ENCODE measurements around the gene LTA4H.

Gene LTA4H

DNA sequence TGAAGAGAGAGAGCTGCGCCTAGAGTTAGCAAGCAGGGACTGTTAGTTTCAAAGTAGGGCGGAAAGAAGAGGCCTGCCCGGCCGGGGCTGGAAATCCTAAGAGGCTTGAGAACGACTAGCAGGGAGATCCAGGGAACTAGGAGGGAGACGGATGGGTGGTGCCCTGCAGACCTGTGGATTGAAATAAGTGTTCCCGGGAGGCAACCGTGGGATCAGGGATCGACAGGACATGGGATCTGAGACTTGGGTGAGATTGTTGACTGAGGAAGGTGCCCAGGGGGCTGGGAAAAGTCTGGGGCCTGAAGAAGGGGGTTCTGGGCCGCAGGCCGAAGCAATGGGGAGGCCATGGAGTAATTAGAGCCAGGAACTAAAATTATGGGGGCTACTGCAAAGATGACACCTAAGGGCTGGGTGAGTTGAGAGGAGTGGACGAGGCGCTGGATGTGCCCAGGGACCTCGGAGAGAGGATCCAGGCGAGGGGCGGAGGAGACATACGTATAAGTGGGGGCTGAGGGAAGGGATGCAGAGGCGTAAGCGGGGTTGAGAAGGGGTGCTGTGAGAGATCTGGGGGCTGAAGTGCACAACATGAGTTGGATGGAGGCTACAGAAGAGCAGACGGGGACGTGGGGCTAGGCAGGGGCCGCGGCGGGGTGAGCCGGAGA is 635 bp downstream of the LTA4H start:
- no peak for DNase-seq (ENCODE audit: low spot score)

DNA sequence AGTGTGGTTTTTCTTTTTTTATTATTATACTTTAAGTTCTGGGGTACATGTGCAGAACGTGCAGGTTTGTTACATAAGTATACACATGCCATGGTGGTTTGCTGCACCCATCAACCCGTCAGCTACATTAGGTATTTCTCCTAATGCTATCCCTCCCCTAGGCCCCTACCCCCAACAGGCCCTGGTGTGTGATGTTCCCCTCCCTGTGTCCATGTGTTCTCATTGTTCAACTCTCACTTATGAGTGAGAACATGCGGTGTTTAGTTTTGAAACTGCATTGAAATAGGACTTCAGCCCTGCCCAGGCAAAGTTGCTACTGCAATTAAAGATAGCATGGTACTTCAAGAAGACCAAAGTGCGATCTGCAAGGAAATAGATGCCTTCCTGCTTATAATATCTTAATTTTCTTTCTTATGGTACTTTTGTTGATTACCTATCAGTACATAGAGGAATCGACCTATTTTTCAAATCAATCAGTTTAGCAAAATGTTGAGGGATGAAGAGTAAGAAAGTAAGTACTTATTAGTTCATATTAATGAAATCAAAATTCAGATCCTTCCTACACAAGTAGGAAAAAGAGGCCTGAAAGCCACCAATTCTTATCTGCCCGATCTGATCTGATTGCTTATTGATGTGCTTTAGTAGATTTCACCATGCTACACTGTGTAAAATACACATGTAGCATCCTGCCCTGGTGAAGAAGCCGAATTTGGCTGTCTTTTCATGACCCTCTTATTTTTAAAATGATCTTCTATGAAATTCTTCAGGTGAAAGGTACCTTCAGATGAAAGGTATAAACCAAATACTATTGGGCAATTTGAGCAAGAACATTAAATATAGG is 1.6 kb downstream of the LTA4H start:
- DNase-seq (ENCODE audit: low spot score): no peak

DNA sequence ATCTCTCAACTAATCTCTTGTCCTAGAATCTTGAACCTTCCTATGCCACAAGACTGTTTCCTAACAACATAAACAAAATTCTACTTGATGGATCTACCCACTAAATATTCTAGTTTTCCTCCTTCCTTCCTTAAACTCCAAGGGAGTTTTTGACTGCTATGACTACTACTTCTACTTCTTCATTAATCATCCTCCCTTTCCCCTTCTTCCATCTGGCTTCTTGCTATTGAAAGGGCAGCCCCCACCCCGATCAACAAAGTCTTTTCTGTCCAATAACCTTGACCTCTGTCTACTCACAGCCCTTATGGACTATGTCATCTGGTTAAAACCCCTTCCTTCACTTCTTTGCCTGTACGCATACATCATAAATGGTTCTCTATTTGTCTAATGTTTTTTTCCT is 5.6 kb downstream of the LTA4H start:
- DNase-seq (ENCODE audit: low spot score): no peak

DNA sequence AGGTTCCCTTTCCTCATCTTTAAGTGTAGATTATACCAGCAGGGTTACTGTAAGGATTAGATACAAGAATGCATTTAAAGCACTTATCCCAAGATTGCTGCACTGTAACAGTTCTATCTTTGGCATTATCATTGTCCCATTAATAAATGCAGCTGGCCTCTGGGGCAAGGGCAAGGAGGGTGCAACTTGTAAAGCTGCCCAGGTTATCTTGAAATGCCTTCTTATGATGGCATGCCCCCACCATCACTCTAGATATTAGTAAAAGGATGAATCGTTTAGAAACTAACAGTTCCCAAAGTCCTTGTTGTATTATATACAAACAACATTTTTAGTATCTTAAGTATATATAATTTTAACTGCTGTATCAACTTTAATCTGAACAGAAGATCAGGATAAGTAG is 6.8 kb downstream of the LTA4H start:
- DNase-seq (ENCODE audit: low spot score): no peak

DNA sequence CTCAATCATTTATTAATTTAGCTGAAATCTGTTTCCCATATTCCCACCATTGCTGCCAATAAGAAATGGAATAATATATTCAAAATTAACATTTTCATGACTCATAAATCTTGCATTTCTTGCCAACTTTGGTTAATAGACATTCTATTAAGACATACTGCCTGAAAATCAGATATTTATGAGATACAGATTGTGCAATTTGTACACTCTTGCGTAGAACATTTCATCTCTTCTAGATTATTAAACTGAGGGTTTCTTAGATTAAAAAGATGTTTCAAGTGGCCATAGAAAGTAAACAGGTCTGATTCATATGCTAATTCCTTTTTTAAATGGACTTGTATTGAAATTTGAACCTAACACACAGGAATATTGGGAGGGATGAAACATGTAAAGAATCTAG is 9.1 kb downstream of the LTA4H start:
- no peak for DNase-seq (ENCODE audit: low spot score)

DNA sequence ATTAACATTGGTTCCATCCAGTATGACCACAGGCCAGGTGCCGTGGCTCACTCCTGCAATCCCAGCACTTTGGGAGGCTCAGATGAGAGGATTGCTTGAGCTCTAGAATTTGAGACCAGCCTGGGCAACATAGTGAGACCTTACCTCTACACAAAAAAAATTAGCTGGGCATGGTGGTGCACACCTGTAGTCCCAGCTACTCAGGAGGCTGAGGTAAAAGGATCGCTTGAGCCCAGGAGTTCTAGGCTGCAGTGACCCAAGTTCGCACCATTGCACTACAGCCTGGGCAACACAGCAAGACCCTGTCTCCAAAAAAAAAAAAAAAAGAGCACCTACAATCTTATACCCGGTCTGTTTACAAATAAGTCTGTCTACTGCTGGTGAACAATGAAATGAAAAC is 9.9 kb downstream of the LTA4H start:
- DNase-seq (ENCODE audit: low spot score): no peak

DNA sequence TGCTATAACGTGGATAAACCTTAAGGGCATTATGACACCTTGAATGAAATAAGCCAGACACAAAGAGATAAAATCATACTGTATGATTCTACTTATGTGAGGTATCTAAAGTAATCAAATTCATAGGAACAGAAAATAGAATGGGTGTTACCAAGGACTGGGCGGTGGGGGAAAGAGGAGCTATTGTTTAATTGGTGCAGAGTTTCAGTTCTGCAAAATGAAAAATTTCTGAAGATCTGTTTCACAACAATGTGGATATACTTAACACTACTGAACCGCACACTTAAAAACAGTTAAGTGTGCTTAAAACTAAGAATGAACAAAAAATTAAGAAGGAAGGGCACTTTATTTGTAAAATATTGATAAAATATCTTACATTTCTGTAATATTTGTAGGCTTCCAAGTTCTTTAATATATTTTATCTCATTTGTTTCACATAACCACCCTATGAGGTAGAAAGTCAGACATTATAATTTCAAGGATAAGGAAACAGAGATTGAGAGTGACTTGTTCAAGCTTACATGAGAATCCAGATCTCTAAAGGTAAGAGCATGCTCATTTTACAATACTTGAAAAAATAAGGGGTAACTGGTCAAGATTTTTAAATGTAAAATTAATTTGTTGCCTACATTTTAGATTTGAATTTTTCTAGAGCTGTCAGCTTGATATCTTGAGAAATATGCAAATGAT is 14.9 kb downstream of the LTA4H start:
- DNase-seq (ENCODE audit: low spot score): no peak

DNA sequence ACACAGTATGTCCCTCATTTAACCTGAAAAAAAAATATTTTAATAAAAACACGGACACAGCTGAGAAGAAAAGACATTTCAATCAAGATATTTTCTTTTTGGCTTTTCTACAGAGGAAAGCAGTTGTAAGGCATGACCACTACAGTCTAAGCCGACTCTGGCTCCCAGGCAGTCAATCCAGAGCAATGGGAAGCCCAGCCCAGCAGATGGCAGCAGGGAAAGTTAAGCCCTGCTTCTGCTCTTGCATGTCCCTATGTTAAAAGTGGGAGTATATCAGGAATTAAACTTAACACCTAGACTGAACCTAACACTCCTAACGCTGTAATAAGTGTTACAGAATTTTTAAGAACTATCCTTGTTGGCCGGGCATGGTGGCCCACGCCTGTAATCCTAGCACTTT is 19.7 kb downstream of the LTA4H start:
- DNase-seq (ENCODE audit: low spot score): no peak

DNA sequence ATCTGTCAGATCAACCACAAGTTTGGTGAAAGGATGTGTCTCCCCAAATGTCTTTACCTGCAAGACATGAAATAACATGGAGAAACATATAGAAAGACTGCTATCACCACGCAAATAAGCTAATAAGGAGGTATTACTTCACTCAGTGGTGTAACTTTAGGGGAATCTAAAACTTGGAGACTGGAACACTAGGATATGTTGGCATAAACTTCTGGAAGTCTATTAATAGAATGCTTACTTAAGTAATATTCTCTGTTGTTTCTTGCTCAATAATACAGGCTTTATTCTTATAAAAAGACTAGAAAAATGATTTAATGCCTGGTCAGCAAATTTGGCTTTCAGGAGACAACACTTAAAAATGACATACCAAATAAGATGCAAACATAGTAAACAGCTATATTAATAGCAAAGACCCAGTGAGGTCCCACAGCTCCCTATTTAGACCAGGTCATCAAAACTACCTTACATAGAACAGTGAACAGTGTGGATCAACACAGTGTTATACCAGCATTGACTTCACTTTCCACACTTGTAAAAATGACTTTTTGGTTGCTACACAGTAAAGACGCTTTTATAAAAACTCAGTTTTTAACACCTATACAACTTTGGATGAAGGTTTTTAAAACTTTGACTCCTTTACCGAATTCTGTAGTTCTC is 20.3 kb downstream of the LTA4H start:
- DNase-seq (ENCODE audit: low spot score): no peak

DNA sequence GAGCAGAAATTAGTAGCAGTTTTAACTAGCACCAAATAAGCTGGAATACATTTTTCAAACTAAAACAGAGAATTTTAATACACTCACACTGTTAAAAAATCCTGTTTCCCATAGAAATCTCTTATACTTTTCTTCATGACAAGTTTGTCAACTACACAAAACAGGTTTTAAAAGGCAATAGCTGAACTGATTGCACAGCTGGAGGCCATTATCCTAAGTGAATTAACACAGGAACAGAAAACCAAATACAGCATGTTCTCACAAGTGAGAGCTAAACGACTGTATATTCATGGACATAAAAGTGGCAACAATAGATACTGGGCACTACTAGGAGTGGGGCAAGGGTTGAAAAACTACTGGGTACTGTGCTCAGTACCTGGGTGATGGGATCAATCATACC is 27.7 kb downstream of the LTA4H start:
- DNase-seq (ENCODE audit: low spot score): no peak

DNA sequence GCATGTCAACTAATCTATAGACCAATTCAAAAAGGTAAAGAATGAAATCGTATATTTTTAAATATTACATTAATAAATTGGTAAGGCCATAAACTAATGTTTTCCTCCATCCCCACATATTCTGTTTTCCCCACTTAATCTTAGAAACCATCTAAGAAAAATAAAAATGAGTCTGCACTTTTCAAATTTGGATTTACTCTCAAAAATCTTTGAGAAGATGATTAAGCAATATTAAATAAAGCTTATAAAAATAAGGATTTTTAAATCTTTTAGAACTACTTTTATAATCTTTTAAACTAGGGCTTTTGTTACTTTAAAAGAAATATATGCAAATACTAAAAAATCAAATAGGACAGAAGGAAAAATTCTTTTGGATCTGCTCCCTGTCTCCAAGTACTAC is 28.7 kb downstream of the LTA4H start:
- DNase-seq (ENCODE audit: low spot score): no peak

DNA sequence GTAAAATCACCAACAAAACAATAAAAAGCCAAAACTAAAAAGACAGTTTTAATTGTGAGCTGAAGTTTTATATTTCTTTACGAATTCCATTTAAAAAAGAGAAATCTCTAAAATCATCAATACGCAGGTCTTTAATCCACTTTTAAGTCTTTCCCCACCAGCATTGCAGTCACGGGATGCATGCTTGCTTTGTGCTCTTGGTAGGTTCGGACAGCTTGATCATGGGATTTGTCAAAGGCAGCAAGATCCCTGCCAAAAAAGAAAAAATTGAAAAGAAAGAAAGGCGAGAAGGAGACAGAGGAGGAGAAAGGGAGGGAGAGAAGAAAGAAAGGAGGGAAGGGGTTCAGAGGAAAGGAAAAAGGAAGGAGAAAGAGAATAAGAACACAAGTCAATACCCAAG is 34.5 kb downstream of the LTA4H start:
- no peak for DNase-seq (ENCODE audit: low spot score)

DNA sequence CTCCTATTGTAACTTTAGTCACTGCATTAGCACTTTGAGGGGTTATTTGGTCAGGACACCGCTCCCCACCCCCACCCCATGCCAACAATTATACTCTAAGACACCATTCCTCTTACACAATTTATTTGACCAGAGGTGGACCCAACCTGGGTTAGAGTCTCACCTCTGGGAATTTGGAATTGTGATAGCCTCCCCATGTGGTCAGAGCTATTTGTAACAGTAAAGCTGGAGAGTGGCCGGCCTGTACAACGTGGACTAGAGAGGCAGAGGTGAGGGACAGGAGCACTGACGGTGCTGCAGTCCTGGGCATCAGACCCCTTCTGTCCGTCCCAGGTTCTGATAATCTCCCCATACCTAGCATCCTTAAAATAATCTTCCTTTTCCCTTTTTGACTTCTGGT is 35.9 kb downstream of the LTA4H start:
- DNase-seq (ENCODE audit: low spot score): no peak

DNA sequence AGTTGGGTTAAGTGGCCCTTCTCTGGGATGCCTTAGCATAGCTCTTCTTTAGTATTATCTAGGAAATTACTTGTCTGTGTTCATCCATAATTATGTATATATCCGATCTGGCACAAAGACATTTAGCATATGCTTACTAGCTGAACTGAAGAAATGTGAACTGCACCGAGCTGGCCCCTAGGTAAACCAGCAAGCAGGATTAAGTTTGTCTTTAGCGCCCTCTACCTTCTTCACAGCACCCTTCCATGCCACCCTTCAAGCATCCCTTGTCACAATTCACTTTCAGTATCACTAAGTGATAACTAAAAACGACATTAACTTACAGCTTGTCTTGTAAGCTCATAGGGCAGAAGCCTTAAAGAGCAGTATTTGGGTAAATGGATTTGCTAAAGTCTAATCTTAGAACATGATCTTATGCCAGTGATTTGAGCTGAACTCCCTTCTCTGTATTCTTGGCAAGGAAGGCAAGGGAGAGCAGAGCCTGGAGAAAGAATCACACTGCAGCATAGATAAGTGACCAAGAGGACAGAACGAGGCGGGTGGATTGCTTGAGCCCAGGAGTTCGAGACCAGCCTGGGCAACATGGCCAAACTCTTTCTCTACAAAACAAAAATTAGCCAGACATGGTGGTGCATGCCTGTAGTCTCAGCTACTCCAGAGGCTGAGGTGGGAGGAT is 36.6 kb downstream of the LTA4H start:
- DNase-seq (ENCODE audit: low spot score): no peak

DNA sequence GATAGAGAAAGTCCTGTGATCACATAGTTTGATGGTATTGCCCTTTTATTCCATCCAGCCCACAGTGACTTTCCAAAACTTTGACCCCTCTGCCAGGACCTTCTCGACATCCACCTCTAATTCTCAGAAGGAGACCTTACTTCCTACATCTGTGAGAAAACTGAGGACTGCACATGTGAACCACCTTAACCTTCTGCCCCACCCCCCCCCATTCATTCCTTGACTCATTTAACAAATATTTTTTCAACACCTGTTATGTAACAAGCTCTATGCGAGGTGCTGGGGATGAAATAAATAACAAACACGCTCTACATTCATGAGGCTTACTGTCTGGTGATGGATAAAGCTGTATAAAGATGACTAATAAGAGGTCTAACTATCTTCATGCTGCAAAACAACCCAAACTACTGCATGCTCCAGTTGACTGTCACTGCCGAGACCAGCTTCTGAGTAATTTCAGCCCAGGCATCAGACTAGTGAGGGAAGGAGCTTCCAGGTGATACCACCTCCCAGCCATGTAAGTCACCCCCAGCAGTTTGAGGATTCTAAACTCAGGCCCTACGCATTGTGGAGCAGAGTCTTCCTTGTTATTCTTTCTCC is 37.4 kb downstream of the LTA4H start:
- DNase-seq (ENCODE audit: low spot score): no peak

DNA sequence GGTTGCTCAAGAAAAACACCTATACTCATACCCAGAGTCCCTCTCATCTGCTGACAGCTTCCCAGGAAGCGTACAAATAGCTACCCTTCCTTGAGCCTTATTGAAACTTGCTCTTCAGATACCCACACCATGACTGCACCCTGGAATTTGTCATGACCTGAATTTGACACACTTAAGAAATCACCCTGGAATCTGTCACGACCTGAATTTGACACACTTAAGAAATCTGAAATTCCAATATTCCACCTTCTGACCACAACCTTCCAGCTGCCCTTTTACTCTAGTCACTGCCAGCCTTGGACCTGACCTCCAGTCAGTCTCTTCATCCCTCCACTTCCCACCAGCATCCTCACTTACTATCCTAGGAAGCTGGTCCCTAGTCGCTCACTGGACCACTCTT is 38.1 kb downstream of the LTA4H start:
- no peak for DNase-seq (ENCODE audit: low spot score)

DNA sequence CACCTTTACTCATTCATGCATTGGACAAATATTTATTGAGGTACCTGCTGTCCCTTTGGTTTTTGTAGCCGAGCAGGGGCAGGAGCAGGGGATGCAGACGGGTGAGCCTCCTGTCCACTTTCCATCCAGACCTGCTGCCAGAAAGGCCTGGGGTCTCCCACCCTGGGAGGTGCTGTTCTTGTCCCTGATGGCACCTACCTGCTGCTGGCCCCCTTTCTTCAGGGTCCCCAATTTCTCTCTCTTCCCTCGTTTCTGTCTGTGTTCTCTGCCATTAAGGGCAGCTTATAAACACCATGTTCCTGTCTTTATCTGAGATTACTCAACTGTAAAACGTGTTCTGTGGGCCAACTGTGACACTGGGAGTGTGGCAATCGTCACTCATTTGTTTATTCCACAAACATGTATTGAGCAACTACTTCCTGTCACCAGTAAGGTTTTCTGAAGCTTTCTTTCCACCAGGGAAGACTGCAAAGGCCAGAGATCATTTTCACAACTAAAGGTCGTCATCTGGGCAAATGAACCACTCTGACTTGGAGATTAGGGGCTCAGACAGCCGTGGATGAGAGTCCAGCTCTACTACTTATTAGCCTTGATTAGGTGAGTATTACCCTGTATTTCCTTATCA is 39.2 kb downstream of the LTA4H start, which contains the start of gene HAL:
TSS of gene HAL (minus strand) at position 311 of the 625 bp plus-strand sequence. CDS start 434 bp downstream, outside the sequence.
- no peak for DNase-seq (ENCODE audit: low spot score)

DNA sequence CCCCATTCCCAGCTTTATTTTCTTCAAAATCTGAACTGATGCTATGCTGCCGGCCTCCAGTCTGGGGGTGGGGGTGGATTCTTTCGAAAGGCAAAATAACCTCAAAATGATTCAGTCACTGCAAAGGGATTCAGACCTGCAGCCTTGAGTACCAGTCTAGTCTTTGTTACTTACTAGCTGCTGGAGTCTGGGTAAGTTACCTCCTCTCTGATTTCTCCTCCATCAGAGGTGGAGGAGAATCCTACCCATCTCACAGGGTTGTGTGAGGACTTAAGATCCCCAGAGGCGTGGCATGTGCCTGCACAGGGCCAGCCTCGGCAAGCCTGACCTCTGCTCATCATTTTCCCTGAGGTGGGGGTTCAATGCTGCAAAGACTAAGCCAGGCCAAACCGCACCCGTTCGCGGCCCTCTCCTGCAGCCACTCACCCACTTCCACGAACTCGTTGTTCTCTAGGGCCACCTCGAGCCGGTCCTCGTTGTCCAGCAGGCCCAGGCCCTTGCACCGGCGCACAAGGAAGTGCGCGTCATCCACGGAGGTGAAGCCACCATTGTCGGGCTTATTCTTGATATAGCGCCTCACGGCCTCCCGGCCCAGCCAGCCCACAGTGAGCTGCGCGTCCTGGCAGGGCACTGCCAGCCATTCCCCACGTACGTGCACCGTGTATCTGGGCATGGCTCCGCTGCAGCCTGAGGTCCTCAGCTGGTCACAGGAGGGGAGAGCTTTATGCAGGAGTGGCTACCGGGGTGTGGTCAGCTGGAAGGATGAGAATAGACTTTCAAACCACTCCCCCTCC is 40.0 kb downstream of the LTA4H start:
- no peak for DNase-seq (ENCODE audit: low spot score)

DNA sequence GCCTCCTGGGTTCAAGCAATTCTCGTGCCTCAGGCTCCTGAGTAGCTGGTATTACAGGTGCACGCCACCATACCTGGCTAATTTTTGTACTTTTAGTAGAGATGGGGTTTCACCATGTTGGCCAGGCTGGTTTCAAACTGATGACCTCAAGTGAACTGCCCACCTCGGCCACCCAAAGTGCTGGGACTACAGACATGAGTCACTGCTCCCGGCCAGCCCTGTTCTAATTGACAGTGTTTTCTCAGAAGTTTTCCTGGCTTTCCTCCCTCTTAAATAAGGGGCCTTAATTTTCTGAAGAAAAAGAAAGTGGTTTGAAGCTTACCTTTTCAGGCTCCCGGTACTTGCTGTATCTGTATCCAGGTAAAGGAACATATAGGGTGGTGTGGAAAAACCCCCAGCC is 40.9 kb downstream of the LTA4H start:
- DNase-seq (ENCODE audit: low spot score): no peak

DNA sequence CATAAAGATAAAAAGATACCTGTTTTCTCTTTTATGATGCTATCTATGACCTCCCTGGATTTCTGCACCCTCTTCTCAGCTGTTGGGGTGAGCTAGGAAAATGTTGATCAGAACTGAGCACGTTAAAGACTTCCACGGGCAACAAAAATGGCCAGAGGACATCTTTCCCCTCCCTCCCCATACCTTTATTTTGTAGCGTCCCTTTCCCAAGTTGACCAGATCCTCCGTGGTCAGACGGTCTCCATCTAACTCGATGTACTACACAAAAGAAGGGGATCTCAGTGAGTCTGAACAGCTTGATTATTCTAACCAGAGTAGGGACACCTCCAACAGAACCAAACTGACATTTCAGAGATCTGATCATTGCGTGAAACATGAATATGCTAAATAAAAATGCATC is 41.5 kb downstream of the LTA4H start:
- no peak for DNase-seq (ENCODE audit: low spot score)
